Activated CD8-positive, alpha-beta memory T cell treated with anti-CD3 and anti-CD28 coated beads for 24 hours (primary cell): Measurements from ENCODE around the gene CPLX3.
A peak's percentile ranks its signal among the peaks of the same experiment; 100 is the strongest.

Experiments used
- DNase-seq: peaks from one replicate; pipeline ENCODE4 v3.0.0-alpha.2; 2020

The CPLX3 gene

DNA sequence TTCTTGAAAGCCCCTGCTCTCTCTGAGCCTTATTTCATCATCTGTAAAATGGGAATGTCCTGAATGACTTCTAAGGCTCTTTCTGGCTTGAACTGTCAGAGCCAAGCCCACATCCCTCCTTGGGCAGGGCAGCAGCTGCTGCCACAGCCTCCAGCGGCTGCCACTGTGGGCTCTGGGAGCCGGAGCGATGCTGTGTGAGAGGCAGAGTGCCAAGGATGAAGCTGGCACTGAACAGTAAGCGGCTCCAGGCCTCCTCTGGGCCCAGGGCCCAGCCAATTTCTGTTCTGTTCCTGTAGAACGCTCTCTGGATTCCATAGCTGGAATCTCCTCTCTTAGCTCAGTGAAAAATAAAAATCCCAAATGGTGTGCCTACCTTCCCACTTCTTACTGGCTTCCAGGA is 4.4 kb downstream of the CPLX3 start:
- no peak for DNase-seq

- no peak for DNase-seq
Measured at GRCh38 chr15:74831813-74832495, 5.5 kb downstream of the CPLX3 start.

DNA sequence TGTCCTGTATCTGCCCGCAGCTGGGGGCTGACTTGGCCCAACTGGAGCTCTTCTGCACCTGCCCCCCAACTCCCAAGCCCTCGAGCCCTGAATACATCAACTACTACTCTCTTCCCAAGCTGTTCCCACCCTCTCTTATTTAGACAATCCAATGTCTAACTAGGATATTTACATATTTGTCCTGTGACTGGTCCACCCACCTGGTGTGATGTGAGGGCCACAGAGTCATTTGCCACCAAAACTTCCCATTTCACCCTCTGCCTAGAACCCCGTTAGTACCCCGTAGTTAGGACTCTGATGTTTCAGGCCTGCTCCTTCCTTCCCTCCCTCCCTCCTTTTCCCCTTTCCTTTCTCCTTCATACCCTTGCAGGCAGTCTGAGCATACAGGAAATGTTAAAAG is 6.4 kb downstream of the CPLX3 start:
- no peak for DNase-seq

- DNase-seq, result no peak
Measured at GRCh38 chr15:74833376-74834107, 7.1 kb downstream of the CPLX3 start.

DNA sequence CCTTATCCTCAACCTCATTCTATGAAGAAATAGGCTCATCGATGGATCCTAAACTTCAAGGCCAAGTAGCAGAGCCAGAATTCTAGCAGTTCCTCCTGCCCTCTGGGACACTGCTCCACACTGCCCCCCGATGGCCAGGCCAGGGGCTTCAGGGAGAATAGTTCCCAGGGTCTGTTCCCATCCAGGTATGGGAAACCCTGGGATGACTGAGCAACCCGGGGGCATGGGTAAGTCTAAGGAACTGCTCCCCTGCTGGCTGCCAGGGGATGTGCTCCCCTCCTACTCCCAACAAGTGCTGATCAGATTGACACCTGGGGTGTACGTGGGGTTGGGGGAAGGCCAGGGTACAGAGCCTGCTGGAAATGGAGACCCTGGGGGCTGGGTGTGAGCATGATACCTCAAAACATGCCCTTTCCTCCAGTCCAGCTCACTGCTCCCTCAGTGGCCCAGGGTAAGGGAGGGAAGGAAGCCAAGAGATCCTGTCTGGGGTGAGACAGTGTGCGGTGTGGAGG is 8.9 kb downstream of the CPLX3 start:
- DNase-seq, result peak; percentile 79

DNA sequence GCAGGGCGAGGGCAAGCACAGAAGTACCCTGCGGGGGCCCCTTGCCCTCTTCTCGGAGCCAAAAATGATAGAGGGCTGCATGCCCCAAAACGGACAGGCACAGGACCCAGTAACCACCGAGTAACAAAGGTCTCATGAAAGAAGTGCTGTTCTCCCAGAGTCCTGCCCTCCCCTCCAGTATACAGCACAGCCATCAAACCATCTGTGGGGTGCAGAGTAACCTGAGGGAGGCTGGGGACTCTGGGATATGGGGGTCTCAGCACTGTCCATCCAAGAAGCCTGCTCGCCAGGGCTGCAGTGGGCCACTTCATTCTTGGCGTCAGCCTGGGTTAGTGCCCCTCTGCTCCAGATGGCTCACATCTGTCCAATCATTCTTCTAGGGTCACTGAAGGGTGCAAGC is 10.4 kb downstream of the CPLX3 start:
- no peak for DNase-seq

- DNase-seq, result no peak
Measured at GRCh38 chr15:74837482-74838136, 11.2 kb downstream of the CPLX3 start.

DNA sequence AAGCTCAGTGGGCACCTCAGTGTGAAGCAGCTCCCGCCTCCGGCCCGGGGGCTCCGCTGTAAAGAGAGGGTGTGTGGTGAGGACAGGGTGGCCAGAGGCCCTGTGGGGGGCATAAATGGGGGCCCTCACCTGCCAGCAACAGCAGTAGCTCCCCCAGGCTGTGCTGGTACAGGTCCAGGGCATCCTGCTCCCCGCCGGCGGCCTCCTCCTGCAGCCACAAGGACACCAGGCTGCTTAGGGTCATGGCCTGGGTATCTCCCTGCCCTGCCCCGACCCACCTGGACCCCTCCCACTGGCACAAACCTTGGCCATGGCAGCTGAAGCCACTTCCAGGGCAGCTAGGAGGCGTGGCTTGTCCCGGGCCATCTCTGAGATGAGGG is 11.7 kb downstream of the CPLX3 start:
- DNase-seq, result no peak

DNA sequence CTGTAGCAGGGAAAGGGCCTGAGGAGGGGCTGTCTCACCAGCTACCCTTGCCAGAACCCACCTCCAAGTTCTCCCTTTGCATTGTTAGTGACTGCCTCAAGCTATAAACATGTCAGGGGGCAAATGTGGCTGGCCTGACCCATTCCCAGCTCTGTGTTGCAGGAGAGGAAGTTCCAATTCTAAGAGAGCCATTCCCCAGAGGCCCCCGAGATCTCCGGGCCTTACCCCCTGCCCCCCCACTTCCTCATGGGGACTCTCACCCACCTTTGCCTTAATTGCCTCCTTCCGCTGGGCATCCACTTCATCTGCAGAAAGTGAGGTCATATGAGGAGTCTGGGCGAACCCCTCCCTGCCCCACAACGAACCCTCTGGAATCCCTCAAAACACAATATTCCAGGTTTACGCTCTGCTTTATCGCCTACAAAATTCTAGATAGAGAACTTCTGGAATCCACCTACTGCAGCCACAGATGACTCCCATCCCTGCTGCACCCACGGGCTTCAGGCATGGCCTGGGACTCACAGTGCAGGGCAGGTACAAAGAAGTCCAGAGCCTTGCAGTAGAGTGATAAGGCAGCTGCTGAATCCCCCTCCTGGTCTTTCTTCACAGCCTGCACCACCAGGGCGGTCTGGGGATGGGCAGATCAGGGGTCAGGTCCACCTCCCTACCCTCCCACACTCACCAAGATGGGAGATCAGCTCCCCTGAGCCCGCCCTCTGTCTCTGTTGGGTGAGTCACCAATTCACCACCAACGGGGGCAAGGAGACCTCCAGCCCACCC is 12.5 kb downstream of the CPLX3 start:
- no peak for DNase-seq

GRCh38 chr15:74839526-74840395 is 13.3 kb downstream of the CPLX3 start:
- DNase-seq, result no peak

GRCh38 chr15:74840851-74841775 is 14.7 kb downstream of the CPLX3 start:
- DNase-seq, result no peak

GRCh38 chr15:74841891-74842373 is 15.5 kb downstream of the CPLX3 start:
- DNase-seq, result no peak

GRCh38 chr15:74842581-74843444 is 16.4 kb downstream of the CPLX3 start, which contains the start of gene ULK3:
ULK3 (minus strand) TSS chr15:74843156; CDS start chr15:74843105, 51 bp downstream.
- DNase-seq, result peak; percentile 98

DNA sequence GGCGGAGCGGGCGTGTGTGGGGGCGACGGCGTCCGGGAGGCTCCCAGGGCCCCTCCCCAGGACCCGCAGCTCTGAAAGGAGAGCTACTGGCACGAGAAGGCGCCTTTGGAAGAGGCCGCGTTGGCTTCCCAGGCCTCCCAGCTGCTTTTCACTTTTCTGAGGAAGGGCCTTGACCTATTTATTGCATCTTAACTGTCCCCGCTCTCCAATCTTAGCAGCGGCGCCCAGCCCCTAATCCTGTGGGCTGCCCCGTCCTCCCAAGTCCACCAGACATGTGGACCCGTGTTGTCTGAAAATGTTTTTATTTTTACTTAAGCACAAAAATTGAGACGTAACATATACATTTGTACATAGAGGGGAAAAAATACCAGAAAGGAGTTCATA is 17.0 kb downstream of the CPLX3 start:
- DNase-seq, result no peak

- peak; percentile 75 for DNase-seq
Measured at GRCh38 chr15:74843891-74844299, 17.5 kb downstream of the CPLX3 start.

DNA sequence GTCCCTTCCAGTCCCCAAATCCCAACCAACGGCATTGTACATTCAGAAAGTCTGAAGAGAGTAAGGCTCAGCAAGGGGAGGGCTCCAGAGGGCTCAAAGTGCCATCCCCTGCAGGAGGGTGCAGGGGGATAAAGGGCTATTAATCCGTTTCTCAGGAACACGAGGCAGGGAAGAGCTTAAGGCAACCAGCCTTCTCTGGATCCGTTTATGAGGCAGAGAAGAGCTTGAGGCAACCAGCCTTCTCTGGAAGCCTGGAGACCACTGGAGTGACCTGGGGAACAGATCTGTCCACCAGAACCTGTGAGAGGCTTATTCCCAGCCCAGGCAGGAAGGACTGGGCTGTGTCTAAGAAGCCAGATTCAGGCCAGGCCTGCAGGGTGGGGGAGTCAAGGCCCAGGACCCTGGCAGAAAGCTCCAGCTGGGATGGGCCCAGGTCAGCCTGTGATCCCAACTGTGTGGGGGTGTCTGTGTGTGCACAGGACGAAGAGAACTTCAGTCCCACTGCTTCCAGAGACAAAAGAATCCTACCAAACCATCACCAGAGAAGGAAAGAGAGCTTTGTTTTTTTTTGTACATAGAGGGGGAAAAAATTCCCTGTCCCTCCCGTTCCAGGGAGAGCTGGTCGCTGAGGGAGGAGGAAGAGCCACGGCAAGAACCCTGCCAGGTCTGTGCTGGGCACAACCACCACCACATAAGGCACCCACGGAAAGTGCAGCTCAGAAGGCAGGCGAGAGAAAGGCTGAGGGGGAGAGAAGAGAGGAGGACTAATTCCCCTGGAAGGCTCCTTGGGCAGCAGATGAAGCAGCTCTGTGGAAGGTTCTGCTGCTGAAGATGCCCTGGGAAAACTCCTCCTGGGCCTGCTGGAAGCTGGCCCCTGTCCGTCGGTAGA is 18.1 kb downstream of the CPLX3 start:
- DNase-seq, result peak; percentile 64

DNA sequence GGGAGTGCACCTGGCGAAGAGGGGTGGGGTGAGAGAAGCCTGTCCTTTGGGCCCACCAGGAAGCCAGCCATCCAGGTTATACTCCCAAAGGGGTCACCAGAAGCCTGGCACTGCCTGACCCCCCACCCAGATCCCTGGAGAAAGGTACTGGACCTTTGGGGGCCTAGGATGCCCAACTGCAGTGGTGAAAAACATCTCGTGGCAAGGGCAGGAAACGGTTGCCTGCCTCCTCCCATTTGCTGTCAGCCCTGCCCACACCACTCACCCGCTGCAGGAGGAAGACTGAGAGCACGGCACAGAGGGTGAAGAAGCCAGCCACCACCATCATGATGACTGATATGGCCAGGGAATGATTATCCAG is 18.8 kb downstream of the CPLX3 start:
- DNase-seq, result peak; percentile 83

DNA sequence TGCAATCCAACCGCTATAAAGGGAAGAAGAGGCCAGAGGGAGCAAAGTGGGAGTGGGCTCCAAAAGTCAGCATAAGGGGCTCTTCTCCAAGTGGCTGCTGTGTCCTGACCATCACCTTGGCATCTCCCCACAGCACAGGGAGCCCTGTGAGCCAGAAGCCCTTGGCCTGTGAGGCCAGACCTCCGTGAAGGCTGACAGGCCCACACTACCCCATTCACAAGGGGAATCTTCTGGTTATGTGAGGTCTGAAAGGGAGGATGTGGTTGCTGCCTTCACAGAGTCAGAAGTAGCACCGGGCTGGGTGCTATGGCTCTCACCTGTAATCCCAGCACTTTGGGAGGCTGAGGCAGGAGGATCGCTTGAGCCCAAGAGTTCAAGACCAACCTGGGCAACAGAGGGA is 19.2 kb downstream of the CPLX3 start:
- DNase-seq, result no peak

DNA sequence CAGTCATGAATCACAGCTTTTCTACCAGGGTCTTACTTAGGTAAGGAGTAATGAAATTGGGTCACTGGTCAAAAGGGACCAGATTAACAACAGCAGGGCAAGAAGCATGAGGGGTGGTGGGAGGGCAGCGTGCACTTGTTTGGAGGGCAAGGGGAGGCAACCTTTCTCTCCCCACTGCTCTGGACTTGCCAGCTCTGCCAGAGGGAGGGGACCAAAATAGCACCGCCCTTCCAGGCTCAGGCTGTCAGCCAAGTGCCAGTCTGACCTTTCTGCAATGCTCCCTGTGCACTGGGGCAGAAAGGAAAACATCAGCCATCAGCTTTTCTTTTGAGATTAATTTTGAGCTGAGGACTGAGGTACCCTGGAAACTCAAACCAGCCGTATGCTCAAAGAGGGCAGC is 21.0 kb downstream of the CPLX3 start:
- no peak for DNase-seq
